Brain pericyte (primary cell): ENCODE data around the gene DOCK1.

Experiments used
- DNase-seq: peaks from one replicate; pipeline ENCODE4 v3.0.0-alpha.2; 2012; ENCODE audit warnings: low read depth, low spot score

DOCK1 gene

DNA sequence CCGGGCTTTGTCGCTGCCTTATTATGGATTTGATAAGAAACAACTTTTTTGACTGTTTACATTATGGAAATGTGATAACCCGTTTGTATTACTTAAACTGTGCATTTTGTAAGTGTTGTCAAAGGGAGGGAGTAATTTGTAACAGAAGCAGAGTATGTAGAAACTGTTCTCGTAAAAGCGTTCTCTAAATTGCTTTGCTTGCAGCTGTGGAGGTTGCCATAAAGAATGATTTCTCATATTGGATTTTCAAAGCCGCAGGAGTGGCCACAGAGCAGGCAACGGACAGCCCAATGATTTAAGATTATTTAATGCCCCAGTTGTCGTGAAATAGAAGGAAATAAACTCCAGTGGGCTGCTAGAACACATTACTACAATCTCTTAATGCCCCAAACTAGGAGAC is 405.2 kb downstream of the DOCK1 start:
- DNase-seq = no peak

DNA sequence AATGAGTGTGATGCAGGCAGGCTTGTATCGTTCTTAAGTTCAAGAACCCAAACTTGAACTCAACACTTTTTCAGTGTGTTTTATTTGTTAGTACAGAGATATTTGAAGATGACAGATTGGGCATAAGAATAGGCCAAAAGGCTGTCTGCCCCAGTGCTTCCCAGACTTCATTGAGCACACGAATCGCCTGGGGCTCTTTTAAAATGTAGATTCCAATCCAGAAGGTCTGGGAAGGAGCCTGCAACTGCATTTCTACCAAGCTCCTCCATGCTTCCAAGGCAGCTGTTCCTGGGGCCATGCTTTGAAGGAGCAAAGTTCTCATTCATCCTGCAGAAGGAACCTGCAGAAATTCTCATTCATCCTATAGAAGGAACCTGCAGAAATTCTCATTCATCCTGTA is 405.7 kb downstream of the DOCK1 start:
- no peak for DNase-seq

DNA sequence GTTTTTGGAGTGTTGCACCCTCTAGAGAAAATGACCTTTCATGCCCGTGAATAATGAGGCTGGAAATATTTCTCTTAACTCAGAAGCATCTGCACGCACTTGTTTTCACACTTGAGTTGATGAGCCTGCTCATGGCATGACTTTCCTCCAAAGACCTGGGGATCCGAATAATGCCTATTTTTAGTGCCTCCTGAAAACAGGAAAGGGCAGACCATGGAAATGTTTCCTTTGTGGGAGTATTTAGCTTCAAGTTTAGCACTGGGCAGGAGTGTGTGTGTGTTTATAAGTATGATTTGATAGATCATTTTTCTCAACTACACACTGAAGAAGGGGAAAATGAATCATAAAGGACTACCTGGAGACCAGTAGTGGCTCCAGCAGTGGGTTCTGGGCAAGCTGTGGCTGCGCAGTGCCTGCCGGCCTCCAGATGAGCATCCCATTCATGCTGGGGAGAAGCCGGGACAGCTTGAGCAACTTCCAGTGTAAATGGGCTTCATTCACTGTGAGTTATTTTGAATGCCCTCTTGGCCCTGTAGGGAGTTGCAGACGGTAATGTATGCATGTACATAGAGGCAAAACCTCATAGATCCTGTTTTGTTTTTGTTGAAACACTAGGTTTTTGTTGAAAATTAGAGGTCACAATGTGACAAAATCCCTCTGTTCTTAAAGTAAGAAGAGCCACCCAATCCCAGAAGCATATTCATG is 408.9 kb downstream of the DOCK1 start:
- DNase-seq = no peak

DNA sequence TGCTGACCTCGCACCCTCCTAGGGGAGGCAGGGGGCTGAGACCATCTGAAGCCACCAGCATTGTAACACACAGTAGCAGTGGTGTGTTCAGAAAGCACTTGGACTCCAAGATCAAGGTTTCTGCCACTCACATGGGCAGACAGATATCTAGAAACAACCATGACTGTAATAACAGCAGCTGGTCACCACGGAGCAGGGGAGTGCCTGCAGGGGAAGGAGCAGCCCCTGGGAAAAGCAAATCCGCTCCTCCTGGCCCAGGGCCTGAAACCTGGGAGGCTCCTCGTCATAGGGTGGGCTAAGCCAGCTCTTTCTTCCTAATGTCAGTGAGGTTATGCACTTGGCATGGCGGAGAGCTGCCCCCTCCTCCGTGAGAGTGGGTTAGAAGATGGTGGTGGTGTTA is 409.6 kb downstream of the DOCK1 start:
- DNase-seq = no peak

DNA sequence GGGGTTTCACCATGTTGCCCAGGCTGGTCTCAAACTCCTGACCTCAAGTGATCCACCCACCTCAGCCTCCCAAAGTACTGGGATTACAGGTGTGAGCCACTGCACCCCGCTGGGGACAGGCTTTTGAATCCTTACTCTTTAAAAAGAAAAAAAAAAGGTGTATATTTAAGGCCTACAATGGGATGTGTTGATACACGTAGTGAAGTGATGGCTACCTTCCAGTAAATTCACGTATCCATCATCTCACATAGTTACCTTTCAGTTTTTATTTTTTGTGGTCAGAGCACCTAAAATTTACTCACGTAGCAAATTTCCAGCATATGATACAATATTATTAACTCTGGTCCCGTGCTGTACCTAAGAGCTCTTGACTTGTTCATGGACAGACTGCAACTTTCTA is 410.7 kb downstream of the DOCK1 start:
- no peak for DNase-seq

DNA sequence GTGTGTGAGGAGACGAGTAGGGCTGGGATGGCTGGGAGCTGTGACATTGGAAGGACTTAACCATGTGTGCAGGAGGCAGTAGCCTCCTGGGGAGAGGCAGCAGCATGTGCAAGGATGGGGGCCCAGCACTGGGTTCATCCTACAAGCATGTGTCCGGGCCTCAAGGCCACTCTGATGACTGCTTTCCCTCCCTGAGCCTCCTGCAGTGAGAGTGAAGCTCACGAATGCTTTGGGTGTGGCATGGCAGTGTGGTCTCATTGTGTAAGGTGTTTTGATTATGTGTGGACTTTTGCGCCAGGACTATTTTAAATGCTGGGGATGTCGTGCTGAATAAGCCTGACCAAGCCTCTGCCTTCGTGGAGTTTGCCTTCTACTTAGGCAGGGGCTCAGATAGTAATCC is 413.2 kb downstream of the DOCK1 start:
- no peak for DNase-seq

DNA sequence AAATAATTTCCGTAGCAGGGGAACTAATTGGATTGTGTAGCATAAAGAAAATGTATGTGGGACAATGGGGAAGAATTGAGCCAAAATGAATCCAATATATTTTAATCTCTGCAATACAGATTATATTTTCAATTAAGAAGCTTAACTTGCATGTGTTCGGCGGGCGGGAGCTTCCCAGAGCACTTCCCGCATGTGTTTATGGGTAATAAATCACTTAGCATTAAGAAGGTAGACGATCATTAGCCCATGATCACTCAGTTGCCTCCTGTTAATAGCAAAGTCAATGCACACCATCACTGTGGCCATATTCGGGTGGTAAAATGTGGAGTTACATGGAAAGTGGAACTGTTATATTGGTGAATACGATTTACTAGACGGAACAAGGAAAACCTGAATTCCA is 414.0 kb downstream of the DOCK1 start:
- no peak for DNase-seq

DNA sequence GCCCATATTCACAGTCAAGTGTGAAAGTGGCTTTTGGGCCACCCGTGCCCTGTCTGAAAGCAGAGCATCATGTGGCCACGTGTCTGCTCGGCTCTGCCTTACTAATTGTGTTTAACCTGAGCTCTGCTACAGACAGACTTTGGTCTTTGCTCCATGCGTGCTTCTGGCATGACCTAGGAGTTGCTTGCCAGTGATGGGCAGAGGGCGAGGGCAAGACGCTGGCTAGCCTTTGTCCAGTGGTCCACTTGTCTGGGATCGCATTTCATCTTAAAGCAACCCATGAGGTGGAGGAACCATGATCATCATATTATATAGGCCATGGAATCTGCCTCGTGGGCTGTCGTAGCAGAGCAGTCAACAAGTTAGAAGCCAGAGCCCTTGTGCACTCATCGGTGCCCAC is 414.5 kb downstream of the DOCK1 start:
- DNase-seq = no peak

DNA sequence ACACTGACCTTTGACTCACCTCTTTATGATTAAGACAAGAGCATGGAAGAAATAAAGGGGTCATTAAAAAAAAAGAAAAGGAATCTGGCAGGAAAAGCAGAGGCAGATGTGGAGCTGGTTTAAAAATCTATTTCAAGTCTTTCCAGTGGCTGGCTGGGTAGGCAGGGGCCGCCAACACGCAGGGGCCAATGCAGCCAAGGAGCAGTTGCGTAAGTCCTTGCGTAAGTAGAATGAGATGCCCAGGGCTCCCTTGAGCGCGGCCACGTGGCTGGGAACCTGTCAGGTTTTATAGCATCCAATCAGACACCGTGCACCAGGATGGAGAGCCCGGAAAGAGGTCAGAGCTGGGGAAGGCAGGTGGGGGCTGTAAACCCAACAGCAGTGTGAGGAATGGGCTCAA is 414.9 kb downstream of the DOCK1 start:
- DNase-seq = no peak

DNA sequence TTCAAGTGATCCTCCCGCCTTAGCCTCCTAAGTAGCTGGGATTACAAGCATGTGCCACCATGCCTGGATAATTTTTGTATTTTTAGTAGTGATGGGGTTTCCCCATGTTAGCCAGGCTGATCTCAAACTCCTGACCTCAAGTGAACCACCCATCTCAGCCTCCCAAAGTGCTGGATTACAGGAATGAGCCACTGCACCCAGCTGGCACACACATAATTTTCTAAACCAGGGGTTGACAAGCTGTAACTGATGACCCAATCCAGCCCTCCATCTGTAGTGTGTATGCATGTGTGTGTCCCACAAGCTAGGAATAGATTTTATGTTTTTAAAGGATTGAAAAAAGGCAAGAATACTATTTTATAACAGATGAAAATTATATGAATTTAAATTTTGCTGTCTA is 417.1 kb downstream of the DOCK1 start:
- DNase-seq = no peak

DNA sequence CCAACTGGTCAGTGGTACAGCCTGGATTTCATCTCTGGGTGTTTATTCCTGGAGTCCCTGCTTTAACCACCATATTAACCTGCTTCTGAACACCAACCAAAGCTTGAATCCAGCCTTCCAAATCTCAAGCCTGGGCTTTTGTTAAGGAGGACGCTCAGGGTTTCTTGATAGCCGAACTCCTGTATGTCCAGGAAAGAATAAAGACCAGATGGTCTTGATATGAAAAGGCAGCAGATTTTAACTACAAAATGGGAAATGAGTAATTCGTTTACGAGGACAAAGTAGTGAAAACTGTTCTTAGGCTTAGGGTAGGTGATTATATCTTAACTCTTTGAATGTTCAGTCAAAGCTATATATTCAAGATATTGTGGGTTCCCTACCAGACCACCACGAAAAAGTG is 420.3 kb downstream of the DOCK1 start:
- DNase-seq = no peak

DNA sequence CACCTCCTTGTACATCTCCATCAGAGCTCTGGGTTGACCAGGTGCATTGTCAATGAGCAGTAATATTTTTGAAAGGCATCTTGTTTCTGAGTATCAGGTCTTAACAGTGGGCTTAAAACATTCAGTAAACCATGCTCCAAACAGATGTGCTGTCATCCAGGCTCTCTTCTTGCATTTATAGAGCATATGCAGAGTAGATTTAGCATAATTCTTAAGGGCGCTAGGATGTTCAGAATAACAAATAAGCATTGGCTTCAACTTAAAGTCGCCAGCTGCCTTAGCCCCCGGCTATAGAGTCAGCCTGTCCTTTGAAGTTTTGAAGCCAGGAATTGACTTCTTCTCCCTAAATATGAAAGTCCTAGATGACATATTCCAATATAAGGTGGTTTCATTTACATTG is 421.7 kb downstream of the DOCK1 start:
- no peak for DNase-seq

DNA sequence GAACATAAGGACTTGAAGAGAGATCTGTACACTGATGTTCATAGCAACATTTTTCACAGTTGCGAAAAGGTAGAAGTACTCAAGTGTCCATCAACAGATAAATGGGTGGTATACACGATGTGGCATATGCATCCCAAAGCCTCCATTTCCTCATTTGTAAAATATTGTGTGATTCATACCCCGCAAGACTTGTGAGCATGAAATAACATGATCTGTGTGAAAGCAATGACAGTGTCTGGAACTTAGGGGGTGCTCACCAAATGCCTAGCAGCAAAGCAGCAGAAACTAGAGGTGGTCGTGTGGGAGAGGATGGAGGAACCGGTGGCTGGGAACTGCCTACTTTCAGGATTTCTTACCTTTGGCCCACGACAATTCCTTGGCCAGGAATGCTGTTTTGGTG is 426.5 kb downstream of the DOCK1 start:
- no peak for DNase-seq

DNA sequence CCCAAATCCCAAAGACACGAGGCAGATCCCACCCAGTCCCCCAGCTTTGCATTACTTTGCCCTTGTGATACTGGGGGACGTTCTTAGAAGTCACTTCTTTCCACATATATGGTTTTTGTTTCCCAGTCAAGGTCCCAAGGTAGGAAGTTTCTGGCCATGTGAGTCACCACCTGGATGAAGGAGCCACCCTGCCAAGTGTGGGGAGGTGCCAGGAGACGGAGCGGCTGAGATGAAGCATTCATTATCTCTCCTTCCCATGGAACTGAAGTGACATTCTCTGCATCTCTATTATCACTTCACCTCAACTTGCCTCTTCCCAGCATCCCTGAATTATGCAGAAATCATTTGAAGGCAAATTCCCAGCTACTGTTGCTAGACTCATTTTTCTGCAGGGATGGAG is 427.4 kb downstream of the DOCK1 start:
- no peak for DNase-seq

DNA sequence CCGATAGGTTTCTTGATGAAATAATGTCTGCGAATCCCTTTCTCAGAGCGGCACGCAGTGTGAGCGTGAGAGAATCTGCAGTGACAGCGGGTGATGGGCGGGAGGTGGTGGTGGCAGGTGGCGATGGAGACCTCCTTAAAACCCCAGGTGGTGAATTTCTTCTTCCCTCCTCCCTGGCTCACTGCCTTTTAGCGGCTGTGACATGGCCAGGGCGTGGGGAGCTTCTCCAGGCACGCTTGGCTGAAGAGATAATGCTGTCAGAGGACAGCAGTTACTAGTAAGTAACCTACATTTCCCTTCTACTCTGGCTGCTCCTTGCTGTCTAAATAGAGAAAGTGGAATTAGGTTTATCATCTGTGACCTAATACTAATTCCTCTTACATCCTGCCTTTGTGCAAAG is 432.6 kb downstream of the DOCK1 start:
- DNase-seq = no peak

DNA sequence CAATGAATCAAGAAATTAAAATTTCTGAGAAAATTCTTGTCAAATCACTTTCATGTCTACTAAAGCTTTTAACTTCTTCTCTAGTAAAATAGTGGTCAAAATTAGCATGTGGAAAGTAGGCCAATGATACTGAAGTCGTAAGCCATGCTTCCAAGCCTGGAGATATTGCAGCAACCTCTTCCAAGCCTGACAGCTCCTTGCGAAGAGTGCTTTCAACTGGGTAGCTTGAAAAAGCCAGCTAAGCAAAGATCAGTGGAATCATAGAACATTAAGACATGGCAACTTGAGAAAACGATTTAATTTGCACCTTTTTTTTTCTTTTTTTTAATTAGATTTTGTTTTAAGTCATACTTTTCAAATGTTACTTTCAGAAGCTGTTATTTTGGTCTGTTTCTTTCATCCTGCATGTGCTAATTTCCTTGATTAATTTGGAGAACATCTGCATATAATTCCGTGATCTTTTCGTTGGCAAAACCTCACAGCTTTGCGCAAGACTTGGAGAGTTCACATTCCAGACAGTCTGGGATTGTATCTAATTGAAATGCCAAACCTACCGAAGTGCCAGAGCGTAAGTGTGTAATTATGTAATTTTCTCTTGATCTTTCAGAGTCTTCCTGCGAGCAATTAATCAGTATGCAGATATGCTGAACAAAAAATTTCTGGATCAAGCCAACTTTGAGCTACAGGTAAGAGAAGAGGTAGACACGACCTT is 433.3 kb downstream of the DOCK1 start:
- no peak for DNase-seq

DNA sequence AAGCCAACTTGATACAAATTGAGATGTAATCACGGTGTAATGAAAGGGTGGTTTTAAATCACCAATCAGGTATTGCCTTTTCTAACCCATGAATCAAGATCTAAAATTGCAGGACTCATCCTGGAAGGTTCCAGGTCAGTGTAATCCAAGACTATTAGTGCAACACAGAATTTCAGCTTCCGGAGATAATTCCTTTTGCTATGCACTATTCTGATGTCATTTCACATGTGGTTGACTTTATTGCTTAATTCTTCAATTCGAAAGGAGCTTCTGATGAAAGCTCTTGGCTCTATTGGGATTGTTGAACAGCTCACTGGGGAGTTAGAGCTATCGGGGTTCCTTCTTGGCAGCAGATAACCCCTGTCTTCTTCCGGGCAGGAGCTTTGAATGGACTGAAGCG is 438.6 kb downstream of the DOCK1 start:
- DNase-seq = no peak

DNA sequence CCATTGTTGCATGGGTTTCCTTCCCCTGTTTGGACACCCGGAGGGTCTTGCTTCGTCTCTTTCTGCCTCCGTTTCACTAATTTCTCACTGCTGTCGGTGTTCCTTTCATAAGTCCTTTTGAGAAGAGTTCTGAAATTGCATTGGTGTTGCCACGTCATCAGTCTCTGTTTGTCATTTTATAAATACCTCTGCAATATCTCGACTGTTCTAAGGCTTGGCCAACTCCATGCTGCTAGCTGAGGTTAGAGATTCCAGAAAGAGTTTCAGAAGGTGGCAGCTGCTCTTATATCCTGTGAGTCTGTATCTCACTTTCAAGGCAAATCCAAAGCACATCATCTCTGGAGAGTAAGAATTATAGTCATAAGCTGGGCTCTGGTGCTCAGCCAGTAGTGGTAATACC is 439.1 kb downstream of the DOCK1 start:
- DNase-seq = no peak

DNA sequence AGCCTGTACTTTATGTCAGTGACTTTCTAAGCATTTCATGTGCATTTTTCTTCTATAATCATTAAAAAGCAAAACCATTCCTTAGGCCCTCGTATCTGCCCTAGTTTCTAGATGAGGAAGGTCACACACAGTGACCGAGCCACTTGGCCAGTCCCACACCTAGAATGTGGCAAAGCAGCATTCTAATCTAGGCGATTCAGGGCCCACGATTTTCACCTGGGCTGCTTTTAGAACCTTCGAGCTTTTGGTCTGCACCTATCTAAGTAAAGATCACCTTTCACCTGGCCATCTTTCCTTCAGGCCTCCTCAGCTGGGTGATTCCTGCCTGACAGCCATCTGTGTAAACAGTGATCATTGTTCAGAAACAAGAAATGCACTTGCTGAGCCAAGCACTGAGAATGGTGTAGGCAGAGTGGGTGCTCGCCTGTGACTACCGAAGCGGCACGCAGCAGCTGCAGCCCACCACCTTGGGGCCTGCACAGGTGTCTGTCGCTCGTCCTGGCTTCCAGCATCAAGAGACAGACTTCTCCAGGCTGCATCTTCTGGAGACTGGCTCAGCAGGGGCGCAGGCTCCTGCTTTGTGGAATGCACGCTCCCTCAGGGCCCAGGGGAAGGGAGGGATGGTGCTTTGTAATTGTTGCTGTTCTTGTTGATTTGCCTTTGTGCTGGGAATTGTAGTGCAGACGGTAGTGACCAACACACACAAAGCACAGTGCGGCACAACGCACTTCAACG is 440.2 kb downstream of the DOCK1 start:
- DNase-seq = no peak

DNA sequence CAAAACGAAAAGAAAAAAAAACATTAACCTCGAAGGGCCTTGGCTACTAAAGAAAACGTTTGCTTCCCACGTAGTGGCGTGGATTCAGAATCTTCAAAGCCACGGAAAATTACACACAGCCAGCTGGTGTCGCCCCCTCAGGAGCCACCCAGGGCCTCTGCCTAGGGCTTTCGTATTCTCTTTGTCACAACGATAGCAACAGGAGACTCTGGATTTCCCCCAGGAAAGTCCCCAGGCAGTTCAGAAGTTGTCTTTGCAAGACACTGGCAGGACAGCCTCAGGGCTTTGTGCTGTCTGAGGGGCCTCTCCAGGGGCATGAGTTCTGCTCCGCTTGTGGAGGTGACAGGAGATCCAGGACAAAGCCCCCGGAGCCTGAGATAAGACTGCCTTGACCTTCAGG is 441.4 kb downstream of the DOCK1 start:
- no peak for DNase-seq

DNA sequence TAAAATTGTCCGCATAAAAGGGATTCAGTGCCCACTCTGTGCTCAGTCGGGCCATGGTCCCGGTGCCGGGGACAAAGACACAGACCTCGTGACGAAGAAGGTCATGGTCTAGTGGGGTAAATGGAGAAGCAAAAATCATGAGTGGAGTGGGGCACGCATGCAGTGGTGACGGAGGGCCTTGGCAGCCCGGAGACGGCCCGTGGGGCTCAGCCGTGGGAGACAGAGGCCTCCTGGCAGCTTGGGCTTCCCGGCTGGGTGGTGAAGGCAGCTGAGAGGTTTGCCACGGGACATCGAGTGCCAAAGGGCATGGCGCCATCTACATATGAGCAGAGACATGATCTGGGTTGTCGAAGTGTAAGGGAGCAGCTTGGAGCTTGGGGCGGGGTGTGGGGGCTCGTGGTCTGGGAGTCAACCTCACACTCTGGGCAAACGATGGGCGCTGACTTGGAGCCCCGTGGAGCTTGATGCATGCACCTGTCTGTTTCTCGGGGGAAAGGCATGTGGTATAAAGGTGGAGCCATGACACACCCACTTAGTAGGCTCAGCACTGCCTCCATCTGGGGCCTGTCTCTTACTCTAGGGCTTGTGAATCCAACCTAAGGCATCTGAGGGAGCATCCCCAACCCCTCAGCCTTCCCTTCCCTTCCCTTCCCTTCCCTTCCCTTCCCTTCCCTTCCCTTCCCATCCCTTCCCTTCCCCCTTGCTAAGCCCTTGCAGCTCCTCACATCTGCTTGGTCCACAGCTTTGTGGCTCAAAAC is 442.2 kb downstream of the DOCK1 start:
- DNase-seq = no peak

DNA sequence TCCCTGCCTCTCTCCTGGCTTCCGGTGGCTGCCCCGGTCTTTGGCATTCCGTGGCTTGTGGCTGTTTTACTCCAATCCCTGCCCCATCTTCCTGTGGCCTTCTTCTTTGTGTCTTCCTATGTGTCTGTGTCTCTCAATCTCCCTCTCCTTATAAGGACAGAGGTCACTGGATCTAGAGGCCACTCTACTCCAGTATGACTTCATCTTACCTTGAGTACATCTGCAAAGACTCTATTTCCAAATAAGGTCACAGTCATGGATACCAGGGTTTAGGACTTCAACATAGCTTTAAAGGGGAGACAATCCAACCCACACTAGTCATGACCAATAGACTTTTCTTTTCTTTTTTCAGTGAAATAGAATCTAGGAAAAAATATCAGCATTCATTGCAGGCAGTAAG is 444.5 kb downstream of the DOCK1 start:
- DNase-seq = no peak
